ENCODE data around the gene GRIK4.

The GRIK4 gene

DNA sequence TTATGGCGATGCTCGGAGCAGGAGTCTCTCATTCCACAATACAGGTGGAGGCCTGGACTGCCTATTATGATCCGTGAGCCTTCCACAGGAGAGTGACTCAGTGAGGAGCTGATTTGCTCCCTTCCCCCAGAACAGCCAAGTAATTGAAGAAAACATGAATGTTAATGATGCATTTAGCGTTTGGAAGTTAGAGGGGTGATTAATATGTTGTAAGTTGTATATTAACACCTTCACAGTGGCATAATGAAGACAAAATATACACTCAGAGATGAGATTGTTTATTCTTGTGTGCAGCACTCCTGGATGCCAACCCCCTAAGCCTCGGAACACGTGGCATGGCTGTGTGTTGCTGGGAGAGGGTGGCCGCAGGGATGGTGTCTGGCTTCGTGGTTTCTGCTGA lies 98.6 kb downstream of the GRIK4 start:
- Histone ChIP-seq H3F3A (ENCODE audit: control insufficient read depth, insufficient read depth) (no peaks in the 10 kb centered on the region), H3K27ac (ENCODE audit: low read depth, low read length) (no peak overlapping the region), H3K4me3 (ENCODE audit: low read length) (no peak overlapping the region), H3K36me3 (ENCODE audit: control insufficient read depth, low read length) (no peaks in the 10 kb centered on the region), H3K9me2 (replicated peaks; ENCODE audit: control insufficient read depth, low read length) (no peaks in the 10 kb centered on the region), H3K4me1 (ENCODE audit: control insufficient read depth, low read length) (no peaks in the 10 kb centered on the region), H4K20me1 (ENCODE audit: control insufficient read depth, insufficient read depth, low read depth, low read length) (no peaks in the 10 kb centered on the region), H3K9me3 (ENCODE audit: control insufficient read depth, insufficient read depth, low read length) (no peaks in the 10 kb centered on the region), H3K4me2 (ENCODE audit: low read length) (no peak overlapping the region), H3K79me2 (ENCODE audit: control insufficient read depth, low read length) (no peaks in the 10 kb centered on the region), H3K27me3 (ENCODE audit: control insufficient read depth, low read length) (no peaks in the 10 kb centered on the region)
- TF ChIP-seq, protein P1, sequence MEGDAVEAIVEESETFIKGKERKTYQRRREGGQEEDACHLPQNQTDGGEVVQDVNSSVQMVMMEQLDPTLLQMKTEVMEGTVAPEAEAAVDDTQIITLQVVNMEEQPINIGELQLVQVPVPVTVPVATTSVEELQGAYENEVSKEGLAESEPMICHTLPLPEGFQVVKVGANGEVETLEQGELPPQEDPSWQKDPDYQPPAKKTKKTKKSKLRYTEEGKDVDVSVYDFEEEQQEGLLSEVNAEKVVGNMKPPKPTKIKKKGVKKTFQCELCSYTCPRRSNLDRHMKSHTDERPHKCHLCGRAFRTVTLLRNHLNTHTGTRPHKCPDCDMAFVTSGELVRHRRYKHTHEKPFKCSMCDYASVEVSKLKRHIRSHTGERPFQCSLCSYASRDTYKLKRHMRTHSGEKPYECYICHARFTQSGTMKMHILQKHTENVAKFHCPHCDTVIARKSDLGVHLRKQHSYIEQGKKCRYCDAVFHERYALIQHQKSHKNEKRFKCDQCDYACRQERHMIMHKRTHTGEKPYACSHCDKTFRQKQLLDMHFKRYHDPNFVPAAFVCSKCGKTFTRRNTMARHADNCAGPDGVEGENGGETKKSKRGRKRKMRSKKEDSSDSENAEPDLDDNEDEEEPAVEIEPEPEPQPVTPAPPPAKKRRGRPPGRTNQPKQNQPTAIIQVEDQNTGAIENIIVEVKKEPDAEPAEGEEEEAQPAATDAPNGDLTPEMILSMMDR (IDR thresholded peaks at IDR 0.05; ENCODE audit: low read depth, low read length, poor library complexity, severe bottlenecking), result no peak
- no peak for TF ChIP-seq EZH2phosphoT487 (IDR thresholded peaks at IDR 0.05; ENCODE audit: borderline replicate concordance, low read length)

DNA sequence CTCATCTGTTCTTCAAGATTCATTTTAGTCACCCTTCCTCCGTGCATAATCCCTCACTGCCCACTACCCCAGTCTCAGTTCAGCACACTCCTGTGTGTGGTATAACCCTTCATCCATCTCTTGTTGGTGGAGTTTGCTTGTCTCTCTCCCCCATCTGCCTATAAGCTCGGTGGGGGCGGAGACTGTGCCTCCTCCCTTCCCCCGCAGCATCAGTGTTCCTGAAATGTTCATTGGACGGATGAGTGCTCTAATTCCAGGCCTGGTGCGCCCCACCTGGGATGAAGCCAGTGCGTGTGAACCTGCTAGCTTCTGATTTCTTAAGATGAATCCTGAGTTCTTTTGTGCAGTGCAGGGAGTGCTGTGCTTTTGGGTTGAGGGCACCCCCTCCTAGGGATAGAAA lies 100.0 kb downstream of the GRIK4 start:
- Histone ChIP-seq H3K79me2 (ENCODE audit: control insufficient read depth, low read length) (no peaks in the 10 kb centered on the region), H3K4me2 (ENCODE audit: low read length) (no peak overlapping the region), H3K27ac (ENCODE audit: low read depth, low read length) (no peak overlapping the region), H4K20me1 (ENCODE audit: control insufficient read depth, insufficient read depth, low read depth, low read length) (no peaks in the 10 kb centered on the region), H3K9me2 (replicated peaks; ENCODE audit: control insufficient read depth, low read length) (no peaks in the 10 kb centered on the region), H3K9me3 (ENCODE audit: control insufficient read depth, insufficient read depth, low read length) (no peaks in the 10 kb centered on the region), H3K27me3 (ENCODE audit: control insufficient read depth, low read length) (no peaks in the 10 kb centered on the region), H3K4me1 (ENCODE audit: control insufficient read depth, low read length) (no peaks in the 10 kb centered on the region), H3K36me3 (ENCODE audit: control insufficient read depth, low read length) (no peaks in the 10 kb centered on the region), H3F3A (ENCODE audit: control insufficient read depth, insufficient read depth) (no peaks in the 10 kb centered on the region), H3K4me3 (ENCODE audit: low read length) (no peak overlapping the region)
- TF ChIP-seq, protein P1 (IDR thresholded peaks at IDR 0.05; ENCODE audit: low read depth, low read length, poor library complexity, severe bottlenecking), result no peak
- no peak for TF ChIP-seq EZH2phosphoT487 (IDR thresholded peaks at IDR 0.05; ENCODE audit: borderline replicate concordance, low read length)

DNA sequence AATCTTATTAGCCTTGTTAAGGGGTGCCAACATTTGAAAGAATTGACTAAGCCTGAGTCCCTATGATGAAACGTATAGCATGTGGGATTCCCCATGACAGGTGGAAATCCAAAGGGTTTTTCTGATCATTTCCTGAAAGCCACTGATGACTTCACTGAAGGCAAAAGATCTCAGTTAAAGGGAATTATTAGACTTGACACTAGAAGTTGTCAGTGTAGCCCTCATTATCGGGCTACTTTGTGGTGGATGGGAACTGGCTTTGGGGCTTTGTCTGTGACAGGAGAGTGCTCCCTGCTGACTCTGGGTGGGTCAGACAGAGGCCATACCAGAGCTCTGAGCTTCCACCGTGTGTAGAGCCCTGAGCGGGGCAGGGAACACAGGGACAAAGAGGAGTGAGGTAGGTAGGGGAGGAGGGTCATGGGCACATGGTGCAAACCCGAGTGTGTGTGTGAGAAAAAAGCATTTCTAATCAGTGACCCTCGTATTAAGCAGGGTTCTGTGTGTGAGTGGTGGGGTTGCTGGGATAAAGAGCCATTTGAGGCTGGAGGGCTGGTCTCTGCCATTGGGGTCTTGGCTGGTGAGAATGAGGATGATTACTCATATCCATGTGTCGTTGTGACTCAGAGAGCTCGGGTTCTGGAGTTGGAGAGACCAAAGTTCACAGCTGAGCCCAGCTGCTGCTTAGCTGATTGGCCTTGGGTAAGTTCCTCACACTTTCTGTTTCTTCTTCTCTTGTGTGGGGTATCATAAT lies 101.1 kb downstream of the GRIK4 start:
- H3K27ac ChIP-seq (ENCODE audit: low read depth, low read length), result no peak overlapping the region
- H3K9me3 ChIP-seq (ENCODE audit: control insufficient read depth, insufficient read depth, low read length), result peaks cover 4% of the 10 kb centered on the region; the same call in 1 of the 2 replicates
- no peaks in the 10 kb centered on the region for H3K36me3 ChIP-seq (ENCODE audit: control insufficient read depth, low read length)
- H3K4me1 ChIP-seq (ENCODE audit: control insufficient read depth, low read length), result no peaks in the 10 kb centered on the region
- H3K4me2 ChIP-seq (ENCODE audit: low read length), result no peak overlapping the region
- no peaks in the 10 kb centered on the region for H3K79me2 ChIP-seq (ENCODE audit: control insufficient read depth, low read length)
- no peak overlapping the region for H3K4me3 ChIP-seq (ENCODE audit: low read length)
- TF ChIP-seq EZH2phosphoT487 (IDR thresholded peaks at IDR 0.05; ENCODE audit: borderline replicate concordance, low read length), result no peak
- TF ChIP-seq, protein P1 (IDR thresholded peaks at IDR 0.05; ENCODE audit: low read depth, low read length, poor library complexity, severe bottlenecking), result no peak
- H3F3A ChIP-seq (ENCODE audit: control insufficient read depth, insufficient read depth), result no peaks in the 10 kb centered on the region
- H3K9me2 ChIP-seq (replicated peaks; ENCODE audit: control insufficient read depth, low read length), result no peaks in the 10 kb centered on the region
- H4K20me1 ChIP-seq (ENCODE audit: control insufficient read depth, insufficient read depth, low read depth, low read length), result no peaks in the 10 kb centered on the region
- no peaks in the 10 kb centered on the region for H3K27me3 ChIP-seq (ENCODE audit: control insufficient read depth, low read length)

Measured in DOHH2 (cell line).